HG02642 (cell line): ENCODE results near the gene MAN2C1.
"Not testable (repeated sequence)": the region's sequence is repeated elsewhere in the genome, so short reads cannot be mapped to it uniquely, and the experiment has no call there.

Experiments
- ATAC-seq: cut with Tn5 transposase; IDR thresholded peaks from one replicate; pipeline ENCODE4 v1.9.1; 2021; ENCODE audit warnings: mild to moderate bottlenecking; ENCODE audit not compliant: unreplicated experiment, poor library complexity

Gene MAN2C1

DNA sequence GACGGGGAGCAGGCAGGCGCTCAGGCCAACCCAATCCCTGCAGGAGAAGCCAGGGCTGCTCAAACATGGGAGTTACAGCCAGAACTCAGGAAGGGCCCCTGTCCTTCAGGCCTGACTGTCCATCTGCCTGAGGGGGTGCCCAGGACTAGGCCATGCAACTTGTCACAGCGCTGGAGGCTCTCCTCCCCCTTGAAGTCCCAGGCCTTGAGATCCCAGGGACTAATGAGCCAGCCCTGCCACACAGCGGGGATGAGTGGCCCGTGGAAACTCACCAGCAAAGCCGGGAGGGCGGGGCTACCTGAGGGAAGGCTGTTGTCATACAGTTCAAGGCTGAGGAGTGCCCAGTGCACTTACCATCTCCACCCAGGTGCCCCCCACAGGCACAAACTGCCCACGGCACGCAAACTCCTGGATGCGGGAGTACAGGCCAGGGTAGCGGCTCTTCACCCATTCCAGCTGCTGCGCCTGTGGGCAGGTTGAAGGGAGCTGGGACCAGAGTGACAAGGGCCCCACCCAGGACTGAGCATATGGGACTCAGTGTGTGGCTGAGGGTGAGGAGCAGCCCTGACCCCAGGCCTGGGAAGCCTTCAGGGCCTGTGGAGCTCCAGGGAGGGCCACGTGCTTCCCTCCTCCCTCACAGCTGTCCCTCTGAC, 6.3 kb downstream of the MAN2C1 start:
- no peak for ATAC-seq

DNA sequence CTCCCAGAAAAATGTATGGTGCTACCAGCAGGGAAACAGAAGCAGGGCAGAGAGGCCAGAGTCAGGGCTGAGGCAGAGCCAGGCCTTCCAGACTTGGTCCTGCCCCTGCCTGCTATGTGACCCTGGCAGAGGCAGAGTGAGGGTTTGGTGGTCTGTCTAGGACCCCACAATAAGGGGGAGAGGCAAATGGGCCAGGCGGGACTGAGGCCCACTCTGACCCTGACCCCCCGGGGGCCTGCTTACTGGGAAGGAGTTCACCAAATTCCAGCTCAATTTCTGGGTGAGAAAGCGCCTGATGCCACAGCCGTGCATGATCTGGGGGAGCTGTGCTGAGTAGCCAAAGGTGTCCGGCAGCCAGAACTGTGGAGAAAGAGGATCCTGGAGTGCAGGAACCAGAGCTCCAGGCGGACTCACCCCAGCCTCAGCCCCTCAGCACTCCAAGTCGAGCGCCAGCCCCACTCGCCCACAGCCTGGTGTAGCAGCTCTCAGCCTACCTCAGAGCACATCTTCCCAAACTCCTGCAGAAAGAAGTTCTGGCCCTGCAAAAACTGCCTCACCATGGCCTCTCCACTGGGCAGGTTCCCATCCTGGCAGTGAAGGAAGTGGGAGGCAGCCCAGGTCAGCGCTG, 6.9 kb downstream of the MAN2C1 start:
- ATAC-seq, result no peak

DNA sequence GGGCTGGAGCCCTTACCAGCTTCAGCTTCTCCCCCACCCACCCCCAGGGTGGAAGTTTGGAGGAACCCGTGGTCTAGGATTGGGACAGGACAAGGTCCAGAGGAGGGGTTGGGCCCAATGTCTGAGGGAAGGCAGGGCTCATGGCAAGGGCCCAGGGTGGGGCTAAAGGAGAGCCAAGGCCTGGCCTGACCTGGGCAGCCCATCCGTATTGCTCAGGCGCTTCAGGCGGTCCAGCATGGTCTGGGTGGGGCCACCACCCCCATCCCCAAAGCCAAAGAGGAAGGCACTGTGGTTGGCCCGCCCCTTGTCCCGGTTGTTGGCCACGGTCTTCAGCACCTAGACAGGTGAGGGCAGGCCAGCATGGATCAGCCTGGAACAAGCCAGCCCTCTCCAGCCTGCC, 7.6 kb downstream of the MAN2C1 start:
- no peak for ATAC-seq

DNA sequence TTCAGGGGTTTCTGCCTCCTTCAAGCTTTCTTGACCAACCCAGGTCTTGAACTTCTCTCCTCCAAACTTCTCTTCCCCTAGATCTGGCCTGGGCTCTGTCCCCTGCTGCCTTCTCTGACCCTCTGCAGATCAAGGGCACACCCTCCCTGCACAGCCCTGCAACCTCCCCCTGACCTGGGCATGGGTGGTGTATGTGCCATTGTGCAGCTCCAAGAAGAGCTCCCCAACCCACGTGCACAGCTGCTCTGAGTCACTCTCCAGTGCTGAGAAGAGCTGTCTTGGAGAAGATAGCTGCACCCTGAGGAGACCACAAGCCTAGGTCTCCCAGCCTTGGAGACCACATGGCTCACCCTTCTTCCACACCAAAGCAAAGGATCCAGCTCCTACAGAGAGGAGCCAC, 8.0 kb downstream of the MAN2C1 start:
- no peak for ATAC-seq

DNA sequence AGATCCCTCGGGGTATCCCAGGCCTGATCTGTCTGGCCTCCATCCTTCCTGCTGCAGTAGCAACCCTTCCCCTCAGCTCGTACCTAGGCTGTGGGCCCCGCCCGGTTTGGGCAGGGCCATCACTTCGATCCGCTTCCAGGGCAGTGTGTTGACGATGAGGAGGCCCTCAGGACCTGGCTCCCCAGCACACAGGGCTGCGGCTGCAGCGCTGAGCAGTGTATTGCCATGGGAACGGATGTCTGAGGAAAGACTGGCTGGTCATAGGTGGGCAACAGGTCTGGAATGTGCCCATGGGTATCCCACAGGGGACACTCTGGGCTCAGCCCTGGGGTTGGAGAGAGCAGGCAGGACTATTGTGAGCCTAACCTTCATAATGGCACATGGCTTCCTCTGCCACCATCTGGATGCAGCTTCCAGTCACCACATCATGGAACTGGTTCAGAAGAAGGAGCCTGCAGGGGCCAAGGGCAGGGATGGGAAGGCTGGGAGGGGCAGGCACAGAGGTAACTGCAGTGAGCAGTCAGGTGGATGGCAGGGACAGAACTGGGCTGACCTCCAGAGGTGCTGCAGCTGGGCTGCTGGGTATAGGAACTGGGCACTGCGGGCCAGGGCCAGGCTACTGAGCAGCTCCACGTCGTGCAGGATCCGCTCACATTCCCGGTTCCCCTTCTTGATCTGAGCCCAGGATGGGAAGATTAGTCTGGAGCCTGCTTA, 8.7 kb downstream of the MAN2C1 start:
- ATAC-seq, result no peak

DNA sequence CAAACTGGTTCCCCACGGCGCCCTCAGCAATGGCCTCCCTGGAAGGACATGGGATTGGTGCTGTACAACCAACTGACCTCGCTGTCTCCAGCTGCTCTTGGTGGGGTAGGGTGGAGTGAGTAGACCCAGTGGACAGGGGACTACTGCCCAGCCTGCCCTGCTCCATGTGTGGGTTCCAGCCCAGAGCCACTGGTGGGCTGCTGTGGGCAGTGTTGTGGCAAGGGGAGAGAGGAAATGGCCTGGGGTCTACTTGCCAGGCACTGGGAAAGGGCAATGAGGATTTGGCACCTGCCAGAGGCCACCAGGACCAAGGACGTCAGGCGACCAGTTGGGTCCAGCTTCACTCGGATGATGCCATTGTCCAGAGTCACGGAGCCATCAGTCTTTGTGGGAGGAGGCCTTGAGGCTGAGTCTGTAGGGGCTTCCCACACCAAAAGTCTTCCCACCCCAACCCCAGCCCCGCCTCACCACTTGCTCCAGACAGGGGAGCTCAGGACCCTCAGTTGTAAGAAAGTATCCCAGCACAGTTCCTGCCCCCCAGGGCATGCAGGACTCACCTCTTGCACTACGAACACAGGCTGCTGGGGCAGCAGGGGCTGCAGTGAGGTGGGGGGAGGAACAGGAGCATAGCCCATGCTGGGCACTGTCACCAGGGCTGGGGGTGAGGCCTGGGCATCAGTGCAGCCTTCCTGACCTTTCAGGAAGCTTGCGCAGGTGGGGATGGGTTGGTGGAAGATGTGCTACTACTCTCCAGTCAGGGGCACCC, 9.5 kb downstream of the MAN2C1 start:
- ATAC-seq, result no peak

DNA sequence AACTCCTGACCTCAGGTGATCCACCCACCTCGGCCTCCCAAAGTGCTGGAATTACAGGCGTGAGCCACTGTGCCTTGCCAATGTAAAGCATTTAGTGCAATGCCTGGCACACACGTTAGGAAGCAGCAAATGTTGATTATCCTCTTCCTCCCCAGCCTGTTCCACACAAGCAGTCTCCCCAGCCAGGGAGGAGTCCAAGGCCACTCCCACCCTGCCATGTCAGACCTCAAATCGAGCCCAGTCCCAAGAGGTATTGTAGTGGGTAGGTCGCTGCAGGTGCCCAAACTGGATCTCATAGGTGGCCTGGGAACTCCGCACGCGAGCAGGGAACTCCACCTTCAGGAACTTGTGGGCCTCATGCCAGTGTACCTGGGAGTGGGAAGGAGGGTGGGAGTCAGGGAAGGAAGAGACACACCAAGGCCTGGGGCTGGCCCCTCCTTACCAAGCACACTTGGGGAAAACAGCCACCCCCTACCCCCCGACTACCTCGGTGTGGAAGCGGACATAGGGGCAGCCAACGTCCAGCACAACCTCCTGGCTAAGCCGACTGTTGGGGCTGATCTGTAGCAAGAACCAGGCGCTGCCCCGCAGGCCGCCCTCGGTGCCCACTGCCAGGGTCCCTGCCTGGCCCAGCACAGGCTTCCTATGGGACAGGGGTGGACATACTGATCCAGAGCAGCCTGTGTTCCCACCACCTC, 10.3 kb downstream of the MAN2C1 start:
- no peak for ATAC-seq

DNA sequence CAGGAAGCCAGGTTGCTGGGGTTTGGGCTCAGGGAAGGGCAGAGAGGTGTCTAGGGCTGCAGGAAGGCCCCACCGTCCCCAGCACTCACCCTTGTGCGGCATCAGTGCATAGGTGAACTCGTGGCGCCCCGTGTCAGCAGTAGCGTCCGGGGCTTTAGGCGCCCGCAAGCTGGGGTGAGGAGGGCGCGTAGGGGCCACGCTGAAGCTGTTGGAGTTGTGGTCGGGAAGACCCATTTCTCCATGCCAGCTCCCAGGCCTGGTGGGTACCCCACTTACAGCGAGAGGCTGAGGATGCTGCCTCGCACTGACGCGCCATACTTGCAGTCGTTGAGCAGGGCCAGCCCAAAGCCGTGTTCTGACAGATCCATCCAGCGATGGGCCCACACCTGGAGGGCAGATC, 11.9 kb downstream of the MAN2C1 start:
- ATAC-seq, result no peak

DNA sequence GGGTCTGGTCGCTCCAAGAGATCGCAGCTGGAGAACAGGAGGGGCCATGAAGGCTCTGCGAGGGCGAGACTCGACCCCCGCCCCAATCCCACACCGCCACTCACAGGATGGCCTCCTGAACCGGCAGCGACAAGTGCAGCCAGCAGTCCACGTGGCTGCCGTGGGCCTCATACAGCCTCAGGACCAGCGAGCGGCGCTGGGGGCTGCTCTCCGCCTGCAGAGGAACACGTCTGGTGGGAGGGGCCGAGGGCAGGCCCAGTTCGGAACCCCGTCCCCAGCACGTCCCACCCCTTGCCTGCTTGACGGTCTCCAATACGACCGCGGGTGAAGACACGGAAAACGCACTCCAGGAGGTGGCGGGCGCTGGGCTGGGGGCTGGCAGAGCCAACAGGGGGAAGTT, 12.4 kb downstream of the MAN2C1 start:
- no peak for ATAC-seq

DNA sequence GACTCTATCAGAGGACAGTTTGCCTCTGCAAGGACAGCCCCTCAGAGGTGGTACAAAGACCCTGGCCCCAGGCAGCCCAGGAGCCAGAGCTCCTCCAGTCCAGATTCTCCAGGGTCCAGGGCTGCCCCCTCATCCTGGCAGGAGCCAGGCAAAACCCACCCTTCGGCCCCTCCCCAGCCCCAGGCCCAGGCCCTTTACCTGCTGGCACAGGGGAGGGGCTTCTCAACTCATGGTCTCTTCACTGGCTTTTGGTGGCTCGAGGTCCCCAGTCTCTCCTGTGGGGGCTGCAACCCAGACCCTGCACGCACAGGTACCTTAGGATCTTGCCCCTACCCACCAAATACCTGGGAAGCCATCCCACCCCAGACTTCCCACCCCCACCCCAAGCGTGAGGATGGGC, 13.0 kb downstream of the MAN2C1 start:
- no peak for ATAC-seq

DNA sequence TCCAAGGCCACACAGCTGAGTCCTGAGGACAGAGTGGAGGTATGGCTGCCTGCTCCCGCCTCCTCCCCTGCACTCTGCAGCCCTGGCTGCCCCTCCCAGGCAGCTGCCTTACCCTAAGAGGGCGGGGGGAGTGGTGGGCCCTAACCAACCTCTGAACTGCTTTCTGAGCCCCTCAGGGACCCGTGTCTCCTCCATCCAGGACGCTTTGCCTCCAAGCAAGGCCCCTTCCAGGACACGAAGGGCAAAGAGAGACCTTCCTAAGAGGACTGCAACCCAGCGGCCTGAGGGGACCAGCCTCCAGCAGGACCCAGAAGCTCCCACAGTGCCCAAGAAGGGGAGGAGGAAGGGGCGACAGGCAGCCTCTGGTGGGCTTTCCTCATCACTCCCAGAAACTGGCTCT, 14.0 kb downstream of the MAN2C1 start:
- ATAC-seq, result no peak

DNA sequence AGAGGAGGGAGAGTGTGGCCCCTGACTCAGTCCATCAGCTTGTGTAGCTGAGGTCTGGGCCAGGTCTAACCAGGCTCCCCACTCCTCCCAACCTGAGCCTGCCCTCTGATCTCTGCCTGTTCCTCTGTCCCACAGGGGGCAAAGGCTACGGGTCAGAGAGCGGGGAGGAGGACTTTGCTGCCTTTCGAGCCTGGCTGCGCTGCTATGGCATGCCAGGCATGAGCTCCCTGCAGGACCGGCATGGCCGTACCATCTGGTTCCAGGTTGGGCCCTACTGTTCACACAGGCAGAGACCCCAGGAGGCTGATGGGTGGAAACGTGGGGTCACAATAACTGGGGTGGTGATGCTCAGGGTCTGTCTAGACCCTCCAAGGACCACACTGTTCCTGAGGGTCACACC, 14.8 kb downstream of the MAN2C1 start:
- no peak for ATAC-seq

DNA sequence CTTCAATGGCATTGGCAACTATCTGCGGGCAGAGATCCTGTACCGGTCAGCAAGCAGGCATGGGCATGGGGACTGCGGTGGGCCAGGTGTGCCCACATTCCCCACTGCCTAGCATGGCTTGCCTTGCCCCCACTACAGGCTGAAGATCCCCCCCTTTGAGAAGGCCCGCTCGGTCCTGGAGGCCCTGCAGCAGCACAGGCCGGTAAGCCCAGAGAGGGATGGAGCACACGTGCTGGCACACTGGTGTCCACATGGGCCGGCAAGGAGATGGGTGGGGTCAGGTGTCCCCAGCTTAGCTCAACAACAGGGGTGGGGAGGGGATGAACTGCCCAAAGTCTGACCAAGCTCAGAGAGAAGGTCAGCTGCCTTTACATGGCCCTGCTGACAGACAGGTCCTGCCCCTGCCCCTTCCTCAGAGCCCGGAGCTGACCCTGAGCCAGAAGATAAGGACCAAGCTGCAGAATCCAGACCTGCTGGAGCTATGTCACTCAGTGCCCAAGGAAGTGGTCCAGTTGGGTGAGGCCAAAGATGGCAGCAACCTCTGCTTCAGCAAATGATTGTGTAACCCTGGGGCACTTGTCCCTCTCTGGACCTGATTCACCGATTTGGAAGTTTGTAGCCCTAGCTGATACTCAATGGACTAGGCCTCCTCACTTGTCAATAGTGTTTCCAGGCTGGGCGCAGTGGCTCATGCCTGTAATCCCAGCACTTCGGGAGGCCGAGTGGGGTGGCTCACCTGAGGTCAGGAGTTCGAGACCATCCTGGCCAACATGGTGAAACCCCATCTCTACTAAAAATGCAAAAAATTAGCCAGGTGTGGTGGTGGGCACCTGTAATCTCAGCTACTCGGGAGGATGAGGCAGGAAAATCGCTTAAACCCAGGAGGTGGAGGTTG, 16.0 kb downstream of the MAN2C1 start:
- ATAC-seq, result no peak

DNA sequence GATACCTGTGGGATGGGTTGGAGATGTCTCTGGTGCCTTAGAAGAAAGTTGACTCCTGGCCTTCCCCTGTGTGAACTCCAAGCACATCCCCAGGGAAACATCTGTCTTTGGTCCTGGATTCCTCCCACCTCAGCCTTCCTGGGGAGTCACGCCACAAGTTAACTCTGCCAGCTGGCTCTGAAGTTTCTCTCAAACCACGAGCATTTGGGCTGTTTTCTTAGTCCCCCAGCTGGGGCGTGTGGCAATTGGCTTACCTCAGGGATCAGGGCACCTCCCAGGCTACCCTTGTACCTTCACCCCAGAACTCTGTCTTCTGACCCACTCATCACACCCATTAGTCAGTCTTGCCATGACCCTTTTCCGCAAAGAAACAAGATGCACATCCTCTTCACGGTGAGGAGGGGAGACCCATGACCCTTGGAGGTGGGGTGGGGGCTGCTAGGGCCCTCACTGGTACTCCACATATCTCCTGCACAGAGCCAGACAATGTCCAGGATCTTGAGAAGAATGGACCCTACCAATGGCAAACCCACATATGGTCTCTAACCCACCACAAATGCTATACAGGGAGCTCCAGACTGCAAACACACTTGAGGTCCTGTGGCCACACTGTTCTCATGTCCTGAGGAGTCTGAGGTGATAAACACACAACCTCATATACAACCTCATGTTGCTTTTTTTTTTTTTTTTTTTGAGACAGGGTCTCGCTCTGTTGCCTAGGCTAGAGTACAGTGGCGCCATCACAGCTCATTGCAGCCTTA, 17.6 kb downstream of the MAN2C1 start:
- ATAC-seq, result no peak

DNA sequence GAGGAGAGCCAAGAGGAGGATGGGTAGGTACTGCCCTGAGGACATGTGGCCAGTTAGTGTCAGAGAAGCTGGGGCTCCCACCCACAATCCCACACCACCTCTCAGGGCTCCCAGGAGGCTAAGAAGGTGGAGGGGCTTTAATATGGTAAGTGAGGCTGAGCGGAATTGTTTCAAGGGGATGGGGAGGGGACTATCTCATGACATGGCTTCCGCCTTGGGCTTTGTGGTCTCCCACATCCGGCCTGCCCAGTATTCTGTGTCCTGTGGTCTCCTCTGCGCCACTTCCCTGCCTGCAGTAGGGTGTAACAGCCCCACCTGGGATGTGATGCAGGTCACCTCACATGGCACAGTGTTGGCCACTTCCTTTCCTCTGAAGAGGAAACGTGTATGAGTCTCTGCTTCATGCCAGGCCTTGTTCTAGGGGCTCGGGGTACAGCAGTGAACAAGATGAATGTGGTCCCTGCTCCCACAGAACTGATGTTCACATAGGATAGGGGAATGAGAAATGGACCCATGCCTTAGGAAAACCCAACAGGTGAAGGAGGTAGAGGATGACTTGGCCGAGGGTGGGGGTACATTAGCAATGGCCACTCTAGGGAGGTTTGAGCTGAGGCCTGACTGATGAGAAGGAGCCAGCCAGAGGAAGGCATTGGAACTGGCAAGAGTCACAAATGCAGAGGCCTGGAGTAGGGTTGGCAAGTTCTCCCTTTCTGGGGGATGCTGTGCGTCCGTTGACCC, 18.4 kb downstream of the MAN2C1 start:
- ATAC-seq, result no peak

DNA sequence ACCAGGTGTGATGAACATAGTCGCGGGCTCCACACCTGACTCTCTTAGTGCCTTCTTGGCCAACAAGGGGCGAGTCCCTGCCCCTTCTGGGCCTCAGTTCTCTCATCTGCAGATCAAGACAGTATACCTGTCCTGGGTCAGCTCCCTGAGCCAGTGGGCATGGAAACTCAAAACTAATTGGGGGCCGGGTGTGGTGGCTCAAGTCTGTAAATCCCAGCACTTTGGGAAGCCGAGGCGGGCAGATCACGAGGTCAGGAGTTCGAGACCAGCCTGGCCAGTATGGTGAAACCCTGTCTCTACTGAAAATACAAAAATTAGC, 19.1 kb downstream of the MAN2C1 start:
- ATAC-seq, result not testable (repeated sequence)

DNA sequence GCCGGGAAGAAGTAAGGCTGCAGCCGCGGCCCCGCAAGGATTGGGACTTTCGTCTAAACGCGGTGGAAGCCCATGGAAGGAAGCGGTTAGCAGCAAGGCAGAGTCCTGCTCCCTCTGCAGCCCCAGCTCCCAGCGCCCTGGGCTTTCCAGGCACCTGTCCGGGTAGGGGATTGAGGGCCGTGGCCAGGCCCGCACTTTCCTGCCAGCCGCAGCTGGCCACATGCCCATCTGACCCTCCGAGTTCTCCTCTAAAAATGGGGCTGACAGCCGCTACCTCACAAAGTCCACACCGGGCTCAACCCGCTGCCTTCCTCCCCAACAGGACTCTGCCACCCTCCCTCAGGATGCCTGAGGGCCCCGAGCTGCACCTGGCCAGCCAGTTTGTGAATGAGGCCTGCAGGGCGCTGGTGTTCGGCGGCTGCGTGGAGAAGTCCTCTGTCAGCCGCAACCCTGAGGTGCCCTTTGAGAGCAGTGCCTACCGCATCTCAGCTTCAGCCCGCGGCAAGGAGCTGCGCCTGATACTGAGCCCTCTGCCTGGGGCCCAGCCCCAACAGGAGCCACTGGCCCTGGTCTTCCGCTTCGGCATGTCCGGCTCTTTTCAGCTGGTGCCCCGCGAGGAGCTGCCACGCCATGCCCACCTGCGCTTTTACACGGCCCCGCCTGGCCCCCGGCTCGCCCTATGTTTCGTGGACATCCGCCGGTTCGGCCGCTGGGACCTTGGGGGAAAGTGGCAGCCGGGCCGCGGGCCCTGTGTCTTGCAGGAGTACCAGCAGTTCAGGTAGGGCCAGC, 19.7 kb downstream of the MAN2C1 start:
- ATAC-seq, result no peak
